HCT116 (cell line): ENCODE results near the gene MED27. TPM values are rescaled to one million over a fixed set of nuclear protein-coding genes. Genes with fewer than 3 reads are reported as not detected.

Experiments used
- ATAC-seq: fragments of 200-7000 bp; cut with Tn5 transposase; 2 replicates; pipeline ENCODE4 v1.9.1; 2020; ENCODE audit warnings: mild to moderate bottlenecking, moderate library complexity
- BruUV-seq: library from RNA; stranded (reverse); fragments of 400-500 nt; replicated peaks from 2 replicates; lab custom pipeline; 2021; lab: Mats Ljungman, UMichigan
- CTCF ChIA-PET: fragments of 300-600 bp; sonication (Branson Sonifier 250); formaldehyde crosslinking; loops from one replicate; lab custom pipeline; 2021; ENCODE audit warnings: antibody characterized with exemption; lab: Charles Lee
- POLR2A ChIA-PET: fragments of 300-600, 350-600 bp; sonication (Branson Sonifier 250); formaldehyde crosslinking; loops from one replicate; lab custom pipeline; 2021; ENCODE audit warnings: antibody characterized with exemption; lab: Charles Lee
- RAD21 ChIA-PET, 2 experiments: fragments of 300-600 bp; sonication (Branson Sonifier 250); formaldehyde crosslinking; loops; one replicate each; lab custom pipeline; 2023; ENCODE audit warnings: low total read pairs in 2 of 2; ENCODE audit not compliant: uncharacterized antibody in 2 of 2, unreplicated experiment in 2 of 2, low non-redundant PET in 1 of 2; lab: Charles Lee
- DNase-seq: peaks from one replicate; pipeline ENCODE4 v3.0.0-alpha.2; 2010; ENCODE audit warnings: low read depth, low spot score
- H2AFZ ChIP-seq: fragments of 200-600 bp; shearing (Covaris generic), sonication (generic); 2 replicates; pipeline ENCODE4 v1.6.1; 2017; ENCODE audit warnings: low read depth, mixed run types, mixed read lengths, antibody characterized with exemption, low read length; ENCODE audit not compliant: poor library complexity, severe bottlenecking
- H3K27ac ChIP-seq: 2 replicates; pipeline ENCODE4 v1.5.1; 2012; ENCODE audit warnings: low read depth, low read length
- H3K27me3 ChIP-seq: fragments of 200-600 bp; sonication (generic); 2 replicates; pipeline ENCODE4 v1.6.1; 2016; ENCODE audit warnings: mixed run types, low read length, mixed read lengths; ENCODE audit not compliant: insufficient read depth
- H3K36me3 ChIP-seq, 2 experiments: fragments of 200-500 bp in 1 of 2; fragments of 200-600 bp in 1 of 2; sonication (Bioruptor generic) in 1 of 2; sonication (generic) in 1 of 2; 2 replicates each; pipeline versions ENCODE4 v1.5.1 to v1.6.1; 2014 to 2016; ENCODE audit warnings: low read length in 2 of 2, inconsistent platforms in 1 of 2, mixed read lengths in 1 of 2, mixed run types in 1 of 2; ENCODE audit not compliant: insufficient read depth in 2 of 2, control insufficient read depth in 1 of 2
- H3K4me1 ChIP-seq, 2 experiments: fragments of 200-600 bp in 1 of 2; sonication (generic) in 1 of 2; 2 replicates each; pipeline versions ENCODE4 v1.5.1 to v1.6.1; 2012 to 2017; ENCODE audit warnings: low read length in 2 of 2, inconsistent platforms in 1 of 2, mild to moderate bottlenecking in 1 of 2, mixed read lengths in 1 of 2, mixed run types in 1 of 2, moderate library complexity in 1 of 2; ENCODE audit not compliant: insufficient read depth in 2 of 2, control insufficient read depth in 1 of 2
- H3K4me2 ChIP-seq: fragments of 200-600 bp; sonication (generic); 2 replicates; pipeline ENCODE4 v1.6.1; 2017; ENCODE audit warnings: mixed run types, low read length, mixed read lengths
- H3K4me3 ChIP-seq, 2 experiments: fragments of 200-600 bp in 1 of 2; sonication (generic) in 1 of 2; replicated peaks in 1 of 2; 2 replicates each; pipeline ENCODE4 v1.5.1; 2011 to 2016; ENCODE audit warnings: low read length in 2 of 2, control low read depth in 1 of 2, low read depth in 1 of 2, mild to moderate bottlenecking in 1 of 2, mixed read lengths in 1 of 2, mixed run types in 1 of 2
- H3K79me2 ChIP-seq: fragments of 200-600 bp; sonication (generic); 2 replicates; pipeline ENCODE4 v1.6.1; 2017; ENCODE audit warnings: mild to moderate bottlenecking, mixed run types, low read length, moderate library complexity, mixed read lengths; ENCODE audit not compliant: insufficient read depth
- H3K9ac ChIP-seq: fragments of 200-600 bp; sonication (generic); 2 replicates; pipeline ENCODE4 v1.6.1; 2016; ENCODE audit warnings: low read length, mixed read lengths
- H3K9me2 ChIP-seq: fragments of 200-600 bp; sonication (generic), shearing (Covaris generic); 2 replicates; pipeline ENCODE4 v1.6.1; 2017; ENCODE audit warnings: mixed run types, mild to moderate bottlenecking, moderate library complexity; ENCODE audit not compliant: insufficient read depth
- H3K9me3 ChIP-seq, 2 experiments: fragments of 200-500 bp in 1 of 2; fragments of 200-600 bp in 1 of 2; sonication (Bioruptor generic) in 1 of 2; sonication (generic) in 1 of 2; 2 replicates each; pipeline ENCODE4 v1.6.1; 2014 to 2017; ENCODE audit warnings: low read length in 2 of 2, mixed read lengths in 2 of 2, inconsistent platforms in 1 of 2, low read depth in 1 of 2, mild to moderate bottlenecking in 1 of 2, mixed run types in 1 of 2, moderate library complexity in 1 of 2; ENCODE audit not compliant: control insufficient read depth in 1 of 2, insufficient read depth in 1 of 2
- H4K20me1 ChIP-seq: fragments of 200-600 bp; sonication (generic), shearing (Covaris generic); 2 replicates; pipeline ENCODE4 v1.6.1; 2017; ENCODE audit warnings: mixed run types, mild to moderate bottlenecking, moderate library complexity; ENCODE audit not compliant: insufficient read depth
- CBX3 ChIP-seq: IDR thresholded peaks from 2 replicates; pipeline ENCODE4 v1.6.1; 2012; ENCODE audit warnings: low read depth
- CTCF ChIP-seq, 3 experiments: fragments of 200-600 bp in 1 of 3; sonication (generic) in 1 of 3; IDR thresholded peaks in 2 of 3; conservative IDR thresholded peaks in 1 of 3; 2 replicates each; pipeline ENCODE4 v1.5.1; 2012 to 2017; ENCODE audit warnings: low read depth in 2 of 3, low read length in 2 of 3, antibody characterized with exemption in 1 of 3, borderline replicate concordance in 1 of 3, control low read depth in 1 of 3, mild to moderate bottlenecking in 1 of 3, mixed read lengths in 1 of 3, mixed run types in 1 of 3, moderate library complexity in 1 of 3; ENCODE audit not compliant: insufficient read depth in 1 of 3
- EGR1 ChIP-seq: IDR thresholded peaks from 2 replicates; pipeline ENCODE4 v1.6.1; 2012; ENCODE audit warnings: low read depth
- ELF1 ChIP-seq: IDR thresholded peaks from 2 replicates; pipeline ENCODE4 v1.6.1; 2012; ENCODE audit warnings: low read depth, borderline replicate concordance
- EZH2 ChIP-seq: fragments of 200-600 bp; sonication (generic); IDR thresholded peaks from 2 replicates; pipeline ENCODE4 v1.6.1; 2017; ENCODE audit warnings: antibody characterized with exemption, mixed run types
- FOSL1 ChIP-seq: IDR thresholded peaks from 2 replicates; pipeline ENCODE4 v1.6.1; 2012; ENCODE audit warnings: low read depth
- MAX ChIP-seq: IDR thresholded peaks from 2 replicates; pipeline ENCODE4 v1.6.1; 2012
- POLR2A ChIP-seq: IDR thresholded peaks from 2 replicates; pipeline ENCODE4 v1.7.0; 2011; ENCODE audit warnings: borderline replicate concordance; ENCODE audit not compliant: insufficient read depth, insufficient read length; ENCODE audit errors: extremely low read depth
- POLR2AphosphoS5 ChIP-seq: IDR thresholded peaks from 2 replicates; pipeline ENCODE4 v1.6.1; 2011; ENCODE audit warnings: mild to moderate bottlenecking, low read depth, low read length, moderate library complexity
- RAD21 ChIP-seq: IDR thresholded peaks from 2 replicates; pipeline ENCODE4 v1.6.1; 2012; ENCODE audit warnings: low read depth, mild to moderate bottlenecking
- SP1 ChIP-seq: IDR thresholded peaks from 2 replicates; pipeline ENCODE4 v1.6.1; 2012; ENCODE audit warnings: low read depth
- TCF7L2 ChIP-seq: IDR thresholded peaks from 2 replicates; pipeline ENCODE4 v1.7.0; 2011; ENCODE audit warnings: borderline replicate concordance, inconsistent platforms; ENCODE audit not compliant: insufficient read depth, insufficient read length; ENCODE audit errors: extremely low read depth
- ZFX ChIP-seq: fragments of 450-650 bp; IDR thresholded peaks from 2 replicates; pipeline ENCODE4 v1.6.1; 2017
- ZNF274 ChIP-seq: fragments of 200-500 bp; sonication (Bioruptor generic); IDR thresholded peaks from 2 replicates; pipeline ENCODE4 v1.6.1; 2014; ENCODE audit warnings: mild to moderate bottlenecking, low read depth, low read length, inconsistent platforms
- intact Hi-C: fragments of 100-400 bp; cut with micrococcal nuclease; formaldehyde crosslinking; loops from 2 replicates; pipeline ENCODE4 v1.10.0; 2022
- total RNA-seq: library from RNA; stranded (reverse); gene quantifications from one replicate; pipeline ENCODE4 v1.2.1, GENCODE V29; 2021; ENCODE audit not compliant: unreplicated experiment
- TF ChIP-seq, protein P1 (sequence below): IDR thresholded peaks from 2 replicates; pipeline ENCODE4 v1.6.1; 2011; ENCODE audit warnings: mild to moderate bottlenecking, low read length, moderate library complexity; ENCODE audit not compliant: insufficient replicate concordance; ENCODE audit errors: extremely low read depth
- TF ChIP-seq, protein P2 (sequence below): IDR thresholded peaks from 2 replicates; pipeline ENCODE4 v1.6.1; 2012

MED27 gene
- total RNA-seq, 1 experiment from 2014 or later: 26.9 TPM

GRCh38 chr9:131826966-131827525, 252.6 kb downstream of the MED27 start:
- ChIA-PET POLR2A (no interaction called here), RAD21 (no interaction called here), CTCF (no interaction called here)
- no TSS peak for BruUV-seq
- no peak for DNase-seq
- Histone ChIP-seq H3K9ac (no peak overlapping the region), H3K27ac (no peak overlapping the region), H3K4me3 (no peak overlapping the region), H3K36me3 (no peaks in the 10 kb centered on the region), H4K20me1 (no peaks in the 10 kb centered on the region), H3K79me2 (no peaks in the 10 kb centered on the region), H3K9me2 (no peaks in the 10 kb centered on the region), H3K4me1 (no peaks in the 10 kb centered on the region), H2AFZ (no peak overlapping the region), H3K27me3 (no peaks in the 10 kb centered on the region), H3K9me3 (no peaks in the 10 kb centered on the region), H3K4me2 (no peak overlapping the region)
- TF ChIP-seq, protein P1, sequence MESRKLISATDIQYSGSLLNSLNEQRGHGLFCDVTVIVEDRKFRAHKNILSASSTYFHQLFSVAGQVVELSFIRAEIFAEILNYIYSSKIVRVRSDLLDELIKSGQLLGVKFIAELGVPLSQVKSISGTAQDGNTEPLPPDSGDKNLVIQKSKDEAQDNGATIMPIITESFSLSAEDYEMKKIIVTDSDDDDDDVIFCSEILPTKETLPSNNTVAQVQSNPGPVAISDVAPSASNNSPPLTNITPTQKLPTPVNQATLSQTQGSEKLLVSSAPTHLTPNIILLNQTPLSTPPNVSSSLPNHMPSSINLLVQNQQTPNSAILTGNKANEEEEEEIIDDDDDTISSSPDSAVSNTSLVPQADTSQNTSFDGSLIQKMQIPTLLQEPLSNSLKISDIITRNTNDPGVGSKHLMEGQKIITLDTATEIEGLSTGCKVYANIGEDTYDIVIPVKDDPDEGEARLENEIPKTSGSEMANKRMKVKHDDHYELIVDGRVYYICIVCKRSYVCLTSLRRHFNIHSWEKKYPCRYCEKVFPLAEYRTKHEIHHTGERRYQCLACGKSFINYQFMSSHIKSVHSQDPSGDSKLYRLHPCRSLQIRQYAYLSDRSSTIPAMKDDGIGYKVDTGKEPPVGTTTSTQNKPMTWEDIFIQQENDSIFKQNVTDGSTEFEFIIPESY: no peak
- TF ChIP-seq EZH2 (no peak), CBX3 (no peak), FOSL1 (no peak), EGR1 (no peak)
- intact Hi-C loops: no loop called here
- no peak for ATAC-seq

- DNase-seq: no peak
- BruUV-seq: no TSS peak
- no peak for ATAC-seq
- Histone ChIP-seq H3K79me2 (no peaks in the 10 kb centered on the region), H3K9ac (no peak overlapping the region), H3K4me2 (no peak overlapping the region), H3K4me1 (no peaks in the 10 kb centered on the region), H3K9me3 (no peaks in the 10 kb centered on the region), H2AFZ (no peak overlapping the region), H4K20me1 (no peaks in the 10 kb centered on the region), H3K27ac (no peak overlapping the region), H3K9me2 (no peaks in the 10 kb centered on the region), H3K27me3 (no peaks in the 10 kb centered on the region), H3K36me3 (no peaks in the 10 kb centered on the region), H3K4me3 (no peak overlapping the region)
- RAD21 ChIA-PET: interaction anchor here in 1 of 2 experiments (0.6 kb wide), 1 partner anchor 76 kb away, joined by 3 read pairs; no protein-coding TSS in a partner anchor
- intact Hi-C loops: no loop called here
- CTCF ChIA-PET: no interaction called here
- POLR2A ChIA-PET: no interaction called here
- no peak for TF ChIP-seq MAX
- TF ChIP-seq ZFX: no peak
- no peak for TF ChIP-seq ELF1
- no peak for TF ChIP-seq RAD21
- TF ChIP-seq FOSL1: no peak
- TF ChIP-seq, protein P2, sequence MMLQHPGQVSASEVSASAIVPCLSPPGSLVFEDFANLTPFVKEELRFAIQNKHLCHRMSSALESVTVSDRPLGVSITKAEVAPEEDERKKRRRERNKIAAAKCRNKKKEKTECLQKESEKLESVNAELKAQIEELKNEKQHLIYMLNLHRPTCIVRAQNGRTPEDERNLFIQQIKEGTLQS: no peak
- no peak for TF ChIP-seq ZNF274
- TF ChIP-seq CTCF (IDR thresholded peaks at IDR 0.05 in 2 of 3, conservative IDR thresholded peaks at IDR 0.05 in 1 of 3; ENCODE audit: borderline replicate concordance in 1 of 3, insufficient read depth in 1 of 3, low read depth in 2 of 3, low read length in 2 of 3): no peak
- TF ChIP-seq SP1: no peak
- no peak for TF ChIP-seq POLR2AphosphoS5
- TF ChIP-seq TCF7L2: no peak
- no peak for TF ChIP-seq POLR2A
These were observed 253.6 kb downstream of the MED27 start for GRCh38 chr9:131826053-131826452.
